B cell (primary cell): Measurements from ENCODE around the gene CYP3A4.

Experiments used
- EZH2 ChIP-seq: IDR thresholded peaks from 2 replicates; pipeline ENCODE4 v1.6.1; 2012; ENCODE audit warnings: borderline replicate concordance, low read depth, mild to moderate bottlenecking, moderate library complexity, low read length; ENCODE audit not compliant: insufficient read depth, poor library complexity, severe bottlenecking
- TF ChIP-seq, protein P1 (sequence below): fragments of 200-600 bp; IDR thresholded peaks from one replicate; pipeline ENCODE4 v1.8.0; 2022; ENCODE audit warnings: antibody characterized with exemption, mild to moderate bottlenecking

DNA sequence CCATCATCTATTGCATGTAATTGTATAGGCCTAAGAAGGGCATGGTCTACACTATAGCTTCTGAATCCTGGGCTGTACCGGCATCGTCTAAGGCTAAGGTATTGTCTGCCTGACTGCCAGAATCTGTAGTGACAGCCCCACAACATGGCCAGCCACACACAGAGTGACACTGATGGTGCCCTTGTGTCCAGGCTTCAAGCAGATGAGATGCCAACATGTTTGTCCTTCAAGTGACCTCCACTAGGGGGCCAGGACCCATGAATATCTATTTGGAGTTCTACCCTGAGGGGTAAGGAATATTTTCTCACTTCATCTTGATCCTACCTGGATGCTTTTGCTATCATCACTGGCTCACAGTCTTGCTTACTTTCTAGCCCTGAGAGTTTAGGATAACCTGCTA, 50.5 kb downstream of the CYP3A4 start:
- TF ChIP-seq, protein P1, sequence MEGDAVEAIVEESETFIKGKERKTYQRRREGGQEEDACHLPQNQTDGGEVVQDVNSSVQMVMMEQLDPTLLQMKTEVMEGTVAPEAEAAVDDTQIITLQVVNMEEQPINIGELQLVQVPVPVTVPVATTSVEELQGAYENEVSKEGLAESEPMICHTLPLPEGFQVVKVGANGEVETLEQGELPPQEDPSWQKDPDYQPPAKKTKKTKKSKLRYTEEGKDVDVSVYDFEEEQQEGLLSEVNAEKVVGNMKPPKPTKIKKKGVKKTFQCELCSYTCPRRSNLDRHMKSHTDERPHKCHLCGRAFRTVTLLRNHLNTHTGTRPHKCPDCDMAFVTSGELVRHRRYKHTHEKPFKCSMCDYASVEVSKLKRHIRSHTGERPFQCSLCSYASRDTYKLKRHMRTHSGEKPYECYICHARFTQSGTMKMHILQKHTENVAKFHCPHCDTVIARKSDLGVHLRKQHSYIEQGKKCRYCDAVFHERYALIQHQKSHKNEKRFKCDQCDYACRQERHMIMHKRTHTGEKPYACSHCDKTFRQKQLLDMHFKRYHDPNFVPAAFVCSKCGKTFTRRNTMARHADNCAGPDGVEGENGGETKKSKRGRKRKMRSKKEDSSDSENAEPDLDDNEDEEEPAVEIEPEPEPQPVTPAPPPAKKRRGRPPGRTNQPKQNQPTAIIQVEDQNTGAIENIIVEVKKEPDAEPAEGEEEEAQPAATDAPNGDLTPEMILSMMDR = peak; percentile 41
- TF ChIP-seq EZH2 = no peak
